ENCODE results near the gene SLC2A9.

The SLC2A9 gene

DNA sequence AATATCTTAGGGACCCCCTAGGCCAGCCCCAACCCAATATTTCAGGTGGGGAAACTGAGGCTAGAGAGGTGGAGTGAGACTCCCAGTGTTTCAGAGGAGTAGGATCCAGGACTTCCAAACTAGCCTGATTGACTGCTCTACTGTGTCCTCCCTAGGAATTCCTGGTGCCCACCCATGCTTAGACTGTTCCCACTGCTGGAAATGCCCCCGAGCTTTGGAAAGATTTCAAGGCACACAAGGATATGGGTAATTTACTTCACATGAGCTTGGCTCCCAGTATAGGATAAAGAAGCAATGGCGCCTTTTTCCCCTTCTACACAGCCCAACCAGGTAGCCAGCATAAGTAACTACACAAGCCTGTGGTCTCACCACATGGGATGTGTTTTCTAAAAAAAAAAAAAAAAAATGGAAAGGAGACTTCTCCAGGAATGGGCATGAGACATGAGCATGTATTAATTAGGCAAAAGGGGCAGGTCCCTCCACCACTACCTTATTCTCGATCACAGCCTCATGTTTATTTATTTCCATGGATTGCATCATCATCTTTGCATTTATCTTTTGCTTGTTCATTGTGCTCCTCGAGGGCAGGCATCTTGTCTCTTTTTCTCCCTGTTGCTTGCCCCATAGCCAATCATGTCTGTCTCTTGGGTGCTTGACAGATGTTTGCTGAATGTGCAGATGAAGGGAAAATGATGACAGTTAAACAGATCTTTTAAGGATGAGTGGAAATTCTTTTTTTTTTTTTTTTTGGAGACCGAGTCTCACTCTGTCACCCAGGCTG, 173.1 kb downstream of the SLC2A9 start:
- CTCF ChIA-PET = no interaction called here
- no peak for DNase-seq (ENCODE audit: extremely low spot score)
- POLR2A ChIA-PET = interaction anchor here (0.7 kb wide), 1 partner anchor 311 kb away, joined by 8 read pairs; no protein-coding TSS in a partner anchor
- TF ChIP-seq, protein P1, sequence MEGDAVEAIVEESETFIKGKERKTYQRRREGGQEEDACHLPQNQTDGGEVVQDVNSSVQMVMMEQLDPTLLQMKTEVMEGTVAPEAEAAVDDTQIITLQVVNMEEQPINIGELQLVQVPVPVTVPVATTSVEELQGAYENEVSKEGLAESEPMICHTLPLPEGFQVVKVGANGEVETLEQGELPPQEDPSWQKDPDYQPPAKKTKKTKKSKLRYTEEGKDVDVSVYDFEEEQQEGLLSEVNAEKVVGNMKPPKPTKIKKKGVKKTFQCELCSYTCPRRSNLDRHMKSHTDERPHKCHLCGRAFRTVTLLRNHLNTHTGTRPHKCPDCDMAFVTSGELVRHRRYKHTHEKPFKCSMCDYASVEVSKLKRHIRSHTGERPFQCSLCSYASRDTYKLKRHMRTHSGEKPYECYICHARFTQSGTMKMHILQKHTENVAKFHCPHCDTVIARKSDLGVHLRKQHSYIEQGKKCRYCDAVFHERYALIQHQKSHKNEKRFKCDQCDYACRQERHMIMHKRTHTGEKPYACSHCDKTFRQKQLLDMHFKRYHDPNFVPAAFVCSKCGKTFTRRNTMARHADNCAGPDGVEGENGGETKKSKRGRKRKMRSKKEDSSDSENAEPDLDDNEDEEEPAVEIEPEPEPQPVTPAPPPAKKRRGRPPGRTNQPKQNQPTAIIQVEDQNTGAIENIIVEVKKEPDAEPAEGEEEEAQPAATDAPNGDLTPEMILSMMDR (IDR thresholded peaks at IDR 0.05; ENCODE audit: control extremely low read depth, extremely low read depth, low read depth, missing control alignments) = no peak

DNA sequence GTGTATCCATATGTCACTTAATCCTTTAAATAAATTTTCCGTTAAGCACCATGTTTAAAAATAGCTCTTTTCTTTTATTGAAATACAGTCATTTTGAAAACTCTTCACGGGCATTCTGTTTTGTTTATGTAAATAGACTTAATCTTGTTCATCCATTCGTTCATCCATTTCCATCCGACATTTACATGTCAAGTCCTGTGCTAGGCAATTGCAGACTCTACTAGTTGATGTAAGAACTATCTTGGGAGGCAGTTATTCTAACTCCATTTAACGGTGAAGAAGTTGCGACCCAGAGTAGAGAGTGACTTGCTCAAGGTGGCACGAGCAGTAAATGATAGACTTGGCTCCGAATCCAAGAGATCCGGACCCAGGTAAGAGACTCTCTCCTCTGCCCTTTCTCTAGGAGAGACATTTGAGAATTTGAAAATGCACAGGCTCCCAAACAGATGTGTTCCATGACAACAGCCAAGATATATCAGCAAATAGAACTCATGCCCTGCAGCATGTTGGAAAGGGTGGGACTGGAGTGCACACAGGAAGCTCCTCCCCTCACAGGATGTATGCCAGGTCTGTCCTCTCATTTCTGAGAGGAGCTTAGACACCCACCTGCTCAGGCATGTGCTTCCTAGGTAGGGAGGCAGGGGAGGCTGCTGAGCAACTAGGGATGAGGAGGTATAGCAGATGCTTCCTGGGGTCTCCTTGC, 175.4 kb downstream of the SLC2A9 start:
- POLR2A ChIA-PET = no interaction called here
- TF ChIP-seq, protein P1 (IDR thresholded peaks at IDR 0.05; ENCODE audit: control extremely low read depth, extremely low read depth, low read depth, missing control alignments) = no peak
- DNase-seq (ENCODE audit: extremely low spot score) = no peak
- CTCF ChIA-PET = no interaction called here

DNA sequence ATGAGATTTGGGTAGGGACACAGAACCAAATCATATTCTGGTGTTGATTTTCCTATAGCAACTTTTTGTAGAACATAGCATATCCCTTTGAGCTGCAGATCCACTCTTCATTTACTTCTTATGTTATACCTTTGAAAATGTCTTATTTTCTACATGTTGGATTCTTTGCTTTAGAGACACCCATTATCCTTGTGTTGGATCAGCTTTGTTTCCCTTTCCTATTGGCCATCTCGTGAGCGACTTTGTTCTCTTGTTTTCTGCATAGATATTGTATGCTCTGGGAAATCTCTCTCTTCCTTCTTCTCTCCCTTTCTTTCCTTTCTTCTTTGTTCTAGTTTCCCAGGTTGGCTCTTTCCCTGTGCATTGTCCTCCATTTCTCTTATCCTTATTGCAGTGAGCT, 180.2 kb downstream of the SLC2A9 start:
- CTCF ChIA-PET = no interaction called here
- TF ChIP-seq, protein P1 (IDR thresholded peaks at IDR 0.05; ENCODE audit: control extremely low read depth, extremely low read depth, low read depth, missing control alignments) = no peak
- no peak for DNase-seq (ENCODE audit: extremely low spot score)
- POLR2A ChIA-PET = no interaction called here

DNA sequence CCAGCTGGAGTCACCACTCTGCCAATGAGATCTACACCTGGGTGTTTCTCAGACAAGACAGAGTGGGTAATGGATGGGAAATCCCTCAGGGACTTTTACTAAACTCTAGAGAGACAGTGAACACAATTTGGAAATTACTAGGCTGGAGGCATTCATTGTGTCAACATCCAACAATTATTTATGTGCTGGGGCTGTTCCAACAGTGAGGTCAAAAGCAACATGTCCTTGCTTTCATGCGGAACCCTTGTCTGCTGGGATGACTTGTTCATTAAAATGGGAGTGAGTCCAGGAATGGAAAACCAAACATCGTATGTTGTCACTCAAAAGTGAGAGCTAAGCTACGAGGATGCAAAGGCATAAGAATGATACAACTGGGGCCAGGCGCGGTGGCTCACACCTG, 185.9 kb downstream of the SLC2A9 start:
- TF ChIP-seq, protein P1 (IDR thresholded peaks at IDR 0.05; ENCODE audit: control extremely low read depth, extremely low read depth, low read depth, missing control alignments) = no peak
- DNase-seq (ENCODE audit: extremely low spot score) = no peak
- ChIA-PET POLR2A (no interaction called here), CTCF (no interaction called here)

DNA sequence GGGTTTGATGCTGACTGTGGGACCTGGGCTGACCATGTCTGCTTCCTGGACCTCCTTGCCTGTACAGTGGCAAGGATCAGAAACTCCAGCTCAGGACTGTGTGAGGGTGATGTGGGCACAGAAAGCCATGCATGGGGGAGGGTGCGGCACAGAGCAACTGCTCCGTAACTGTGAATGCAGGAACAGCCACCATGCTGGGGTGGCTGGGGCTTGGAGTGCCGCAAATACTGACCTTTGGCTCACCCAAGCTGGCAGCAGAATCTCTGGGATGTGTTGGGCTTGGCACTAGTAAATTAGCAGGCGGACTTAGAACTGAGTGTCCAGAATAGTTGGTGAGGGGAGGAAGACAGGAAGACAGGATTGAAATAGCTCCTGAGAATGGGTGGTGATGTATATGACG, 187.9 kb downstream of the SLC2A9 start:
- CTCF ChIA-PET = no interaction called here
- POLR2A ChIA-PET = no interaction called here
- no peak for DNase-seq (ENCODE audit: extremely low spot score)
- TF ChIP-seq, protein P1 (IDR thresholded peaks at IDR 0.05; ENCODE audit: control extremely low read depth, extremely low read depth, low read depth, missing control alignments) = no peak

DNA sequence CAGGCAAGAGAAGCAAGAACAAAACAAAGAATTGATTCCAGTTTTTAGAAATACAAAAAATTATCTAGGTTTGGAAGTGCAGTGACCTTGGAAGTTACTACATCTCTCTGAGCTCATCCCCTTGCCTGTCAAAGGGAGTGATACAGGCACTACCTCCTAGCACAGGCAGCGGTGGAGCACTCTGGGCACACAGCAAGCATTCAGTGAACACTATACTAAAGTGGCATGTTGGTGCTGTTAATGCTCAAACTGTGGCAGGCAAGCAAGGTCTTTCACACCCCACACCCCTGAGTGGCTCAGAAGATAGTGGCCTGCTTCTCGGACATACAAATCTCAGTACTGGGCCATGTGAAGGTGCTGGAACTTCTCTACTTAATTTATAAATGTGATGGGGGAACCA, 188.7 kb downstream of the SLC2A9 start:
- CTCF ChIA-PET = no interaction called here
- POLR2A ChIA-PET = no interaction called here
- TF ChIP-seq, protein P1 (IDR thresholded peaks at IDR 0.05; ENCODE audit: control extremely low read depth, extremely low read depth, low read depth, missing control alignments) = no peak

More for the DNA sequence above, 188.7 kb downstream of the SLC2A9 start:
- no peak for DNase-seq (ENCODE audit: extremely low spot score)
